Type B pancreatic cell (in vitro differentiated cells): ENCODE data around the gene SMC2. TPM values are rescaled to one million over a fixed set of nuclear protein-coding genes. Genes with fewer than 3 reads are reported as not detected.

Experiments used
- DNase-seq: peaks from one replicate; pipeline ENCODE4 v3.0.0; 2021; ENCODE audit warnings: mixed read lengths; ENCODE audit not compliant: unreplicated experiment; ENCODE audit errors: extremely low spot score
- H3K27ac Mint-ChIP-seq: 2 replicates; pipeline ENCODE4 v1.8.0; 2021; ENCODE audit warnings: mild to moderate bottlenecking, mixed read lengths
- H3K27me3 Mint-ChIP-seq: 2 replicates; pipeline ENCODE4 v1.8.0; 2021; ENCODE audit warnings: mixed read lengths
- H3K36me3 Mint-ChIP-seq: 2 replicates; pipeline ENCODE4 v1.8.0; 2021; ENCODE audit warnings: mixed read lengths
- H3K4me1 Mint-ChIP-seq: one replicate; pipeline ENCODE4 v1.8.0; 2021; ENCODE audit warnings: mixed read lengths; ENCODE audit not compliant: unreplicated experiment
- H3K4me3 Mint-ChIP-seq: 2 replicates; pipeline ENCODE4 v1.8.0; 2021; ENCODE audit warnings: mild to moderate bottlenecking, mixed read lengths
- H3K9me3 Mint-ChIP-seq: 2 replicates; pipeline ENCODE4 v1.8.0; 2021; ENCODE audit warnings: mixed read lengths
- long read RNA-seq: library from polyadenylated mRNA; unstranded; transcript quantifications from one replicate; pipeline ENCODE4 v2.0.0, GENCODE V29; 2020
- total RNA-seq: library from RNA; stranded (reverse); gene quantifications from 2 replicates; pipeline ENCODE4 v1.2.1, GENCODE V29; 2021; ENCODE audit warnings: low replicate concordance
- TF ChIP-seq, protein P1 (sequence below): fragments of 200-600 bp; sonication (generic); conservative IDR thresholded peaks from 2 replicates; pipeline ENCODE4 v1.5.0; 2021; ENCODE audit warnings: antibody characterized with exemption, mild to moderate bottlenecking

Gene SMC2
- 19.1 and 40.5 TPM in 2 replicates for total RNA-seq
- long read RNA-seq, partial matches to known transcripts = 40 of 74 reads
- long read RNA-seq, other reads (novel, unspliced or antisense) = 34 of 74 reads

DNA sequence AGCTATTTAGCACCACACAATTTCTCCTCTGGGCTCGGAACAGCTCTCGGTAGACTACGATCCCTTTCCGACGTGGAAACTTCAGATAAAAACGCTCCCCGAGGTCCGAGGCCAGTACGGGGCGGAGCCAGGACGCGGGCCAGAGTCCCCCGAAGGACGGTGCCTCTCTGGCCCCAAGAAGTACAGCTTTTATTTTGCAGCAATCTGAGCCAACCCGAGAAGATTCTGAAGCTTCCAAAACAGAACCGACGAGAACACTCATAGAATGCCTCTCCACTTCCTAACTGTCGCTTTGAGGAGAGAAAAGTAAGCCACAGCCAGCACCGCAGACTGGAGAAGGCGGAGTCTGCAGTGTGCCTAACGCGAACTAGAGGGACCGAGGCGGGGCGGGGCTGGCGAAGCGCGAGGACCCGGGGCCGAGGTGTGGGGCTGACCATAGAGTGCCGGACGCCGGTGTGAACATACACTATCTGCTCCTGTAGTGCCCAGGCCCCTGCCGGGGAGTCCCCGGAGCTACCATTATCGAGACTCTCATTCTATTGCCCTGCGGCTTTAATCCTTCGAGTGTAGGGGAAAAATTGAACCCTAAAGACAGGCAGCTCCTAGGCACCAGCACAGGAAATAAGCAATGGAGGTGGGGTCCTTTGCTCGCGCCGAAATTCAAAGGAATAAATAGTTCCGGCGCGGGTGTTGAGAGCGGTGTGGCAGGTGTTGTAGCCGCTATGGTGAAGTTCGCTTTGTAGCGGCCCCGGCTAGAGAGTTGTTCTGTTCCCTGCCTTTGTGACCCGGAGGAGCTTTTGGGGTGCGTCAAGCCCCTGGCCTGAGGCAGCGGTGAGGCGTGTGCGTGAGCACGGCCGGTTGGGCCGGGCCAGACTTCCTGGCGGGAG is at the start of gene SMC2:
SMC2 (plus strand) TSS at position 663 of the 887 bp plus-strand sequence. CDS start 1,076 bp downstream, outside the sequence.
- Mint-ChIP-seq H3K9me3 (no peaks in the 10 kb centered on the region), H3K27me3 (no peaks in the 10 kb centered on the region), H3K27ac (peak within 1 kb of the TSS; percentile 99), H3K4me1 (peaks cover 27% of the 10 kb centered on the region), H3K4me3 (peak within 1 kb of the TSS; percentile 100), H3K36me3 (no peaks in the 10 kb centered on the region)
- peak; percentile 92 for DNase-seq
- TF ChIP-seq, protein P1, sequence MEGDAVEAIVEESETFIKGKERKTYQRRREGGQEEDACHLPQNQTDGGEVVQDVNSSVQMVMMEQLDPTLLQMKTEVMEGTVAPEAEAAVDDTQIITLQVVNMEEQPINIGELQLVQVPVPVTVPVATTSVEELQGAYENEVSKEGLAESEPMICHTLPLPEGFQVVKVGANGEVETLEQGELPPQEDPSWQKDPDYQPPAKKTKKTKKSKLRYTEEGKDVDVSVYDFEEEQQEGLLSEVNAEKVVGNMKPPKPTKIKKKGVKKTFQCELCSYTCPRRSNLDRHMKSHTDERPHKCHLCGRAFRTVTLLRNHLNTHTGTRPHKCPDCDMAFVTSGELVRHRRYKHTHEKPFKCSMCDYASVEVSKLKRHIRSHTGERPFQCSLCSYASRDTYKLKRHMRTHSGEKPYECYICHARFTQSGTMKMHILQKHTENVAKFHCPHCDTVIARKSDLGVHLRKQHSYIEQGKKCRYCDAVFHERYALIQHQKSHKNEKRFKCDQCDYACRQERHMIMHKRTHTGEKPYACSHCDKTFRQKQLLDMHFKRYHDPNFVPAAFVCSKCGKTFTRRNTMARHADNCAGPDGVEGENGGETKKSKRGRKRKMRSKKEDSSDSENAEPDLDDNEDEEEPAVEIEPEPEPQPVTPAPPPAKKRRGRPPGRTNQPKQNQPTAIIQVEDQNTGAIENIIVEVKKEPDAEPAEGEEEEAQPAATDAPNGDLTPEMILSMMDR = no peak

DNA sequence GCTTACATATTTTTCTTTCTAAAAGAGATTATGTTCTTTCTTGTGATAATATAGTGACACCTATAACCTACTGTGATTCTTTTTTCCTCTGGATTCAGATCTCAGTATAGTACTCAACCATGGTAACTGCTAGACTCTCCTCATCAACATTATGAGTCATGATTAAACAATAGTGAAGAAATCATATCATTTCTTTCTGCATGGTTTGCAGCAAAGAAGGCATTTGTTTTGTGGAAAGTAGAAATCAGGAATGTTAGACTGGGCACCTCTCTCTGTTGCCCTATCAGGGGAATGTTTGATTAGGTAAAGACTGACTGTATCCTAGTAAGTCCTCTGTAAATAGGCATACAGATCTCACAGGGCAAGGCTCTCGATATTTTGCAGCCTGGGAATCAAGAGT is 25.6 kb upstream of the SMC2 start:
- Mint-ChIP-seq H3K27me3 (no peaks in the 10 kb centered on the region), H3K4me1 (no peaks in the 10 kb centered on the region), H3K27ac (no peak overlapping the region), H3K36me3 (no peaks in the 10 kb centered on the region), H3K4me3 (no peak overlapping the region), H3K9me3 (no peaks in the 10 kb centered on the region)
- TF ChIP-seq, protein P1 = no peak
- no peak for DNase-seq

DNA sequence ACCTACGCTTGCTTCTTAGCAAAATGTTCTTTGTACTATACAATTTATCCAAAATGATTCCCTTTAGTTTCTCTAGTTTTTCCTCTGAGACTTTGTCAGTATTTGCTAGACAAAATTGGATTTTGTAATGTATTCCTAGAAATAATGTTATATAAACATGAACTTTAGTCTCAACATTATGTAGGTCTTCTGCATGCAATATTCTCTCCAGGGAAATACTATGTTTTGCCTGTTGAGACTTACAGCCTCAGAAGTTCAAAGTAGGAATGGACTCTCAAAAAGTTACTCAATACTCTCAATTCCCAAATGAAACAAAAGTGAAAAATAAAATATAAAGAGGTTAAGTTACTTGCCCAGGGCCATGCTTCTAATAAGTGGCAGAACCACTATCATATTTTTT is 24.8 kb upstream of the SMC2 start:
- Mint-ChIP-seq H3K27me3 (no peaks in the 10 kb centered on the region), H3K9me3 (no peaks in the 10 kb centered on the region), H3K4me3 (no peak overlapping the region), H3K4me1 (no peaks in the 10 kb centered on the region), H3K27ac (no peak overlapping the region), H3K36me3 (no peaks in the 10 kb centered on the region)
- TF ChIP-seq, protein P1 = no peak
- DNase-seq = no peak

DNA sequence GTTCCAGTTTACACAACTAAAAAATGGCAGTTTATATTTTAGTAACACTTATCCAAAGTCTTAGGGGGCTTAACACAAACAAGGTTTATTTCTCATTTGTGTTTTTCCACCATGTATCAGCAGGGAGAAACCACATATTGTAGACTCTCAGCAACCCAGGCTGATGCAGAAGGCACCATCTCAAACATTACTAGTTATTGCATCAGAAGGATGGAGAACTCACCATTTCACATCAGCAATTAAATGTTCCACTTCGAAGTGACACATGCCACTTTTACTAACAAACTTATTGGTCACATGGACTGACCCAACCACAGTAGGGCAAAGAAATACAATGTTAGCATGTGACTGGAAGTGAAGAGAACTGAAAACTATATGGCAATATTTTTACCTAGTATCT is 22.5 kb upstream of the SMC2 start:
- Mint-ChIP-seq H3K4me3 (no peak overlapping the region), H3K27me3 (no peaks in the 10 kb centered on the region), H3K36me3 (no peaks in the 10 kb centered on the region), H3K27ac (no peak overlapping the region), H3K4me1 (no peaks in the 10 kb centered on the region), H3K9me3 (no peaks in the 10 kb centered on the region)
- TF ChIP-seq, protein P1 = no peak
- DNase-seq = no peak

DNA sequence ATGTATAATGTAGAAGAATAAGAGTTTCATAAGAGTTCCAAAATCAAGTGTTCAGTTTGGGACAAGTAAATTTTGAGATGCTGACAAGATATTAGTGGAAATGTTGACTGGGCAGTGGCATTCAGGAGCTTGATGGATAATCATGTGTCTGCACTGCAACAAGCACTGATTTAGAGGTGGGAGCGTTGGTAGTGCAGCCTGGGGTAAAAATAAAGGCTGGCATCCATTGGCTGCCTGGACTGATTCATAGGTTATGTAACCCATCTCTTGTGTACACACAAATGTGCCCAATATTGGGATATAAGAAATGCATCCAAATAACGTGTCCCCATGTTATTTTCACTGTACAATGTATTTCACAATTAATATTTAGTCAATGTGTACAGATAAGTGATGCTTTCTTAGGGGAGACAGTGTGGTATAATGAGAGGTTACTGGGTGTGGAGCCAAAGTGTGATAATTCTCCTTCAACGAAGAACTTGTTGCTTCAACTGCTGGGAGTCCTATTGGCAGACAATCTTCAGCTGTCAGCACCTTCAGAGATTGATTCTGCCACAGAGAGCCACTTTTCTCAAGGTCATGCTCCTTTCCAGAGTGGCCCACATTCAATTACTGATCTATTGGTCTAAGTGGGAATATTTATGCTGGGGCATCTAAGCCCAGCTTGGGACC is 20.9 kb upstream of the SMC2 start:
- no peak overlapping the region for H3K27ac Mint-ChIP-seq
- no peak for DNase-seq
- no peak overlapping the region for H3K4me3 Mint-ChIP-seq
- H3K9me3 Mint-ChIP-seq = peaks cover 3% of the 10 kb centered on the region
- no peaks in the 10 kb centered on the region for H3K4me1 Mint-ChIP-seq
- H3K36me3 Mint-ChIP-seq = no peaks in the 10 kb centered on the region
- no peaks in the 10 kb centered on the region for H3K27me3 Mint-ChIP-seq
- TF ChIP-seq, protein P1 = no peak
